Measurements from ENCODE around the gene ARHGAP45.

Gene ARHGAP45

DNA sequence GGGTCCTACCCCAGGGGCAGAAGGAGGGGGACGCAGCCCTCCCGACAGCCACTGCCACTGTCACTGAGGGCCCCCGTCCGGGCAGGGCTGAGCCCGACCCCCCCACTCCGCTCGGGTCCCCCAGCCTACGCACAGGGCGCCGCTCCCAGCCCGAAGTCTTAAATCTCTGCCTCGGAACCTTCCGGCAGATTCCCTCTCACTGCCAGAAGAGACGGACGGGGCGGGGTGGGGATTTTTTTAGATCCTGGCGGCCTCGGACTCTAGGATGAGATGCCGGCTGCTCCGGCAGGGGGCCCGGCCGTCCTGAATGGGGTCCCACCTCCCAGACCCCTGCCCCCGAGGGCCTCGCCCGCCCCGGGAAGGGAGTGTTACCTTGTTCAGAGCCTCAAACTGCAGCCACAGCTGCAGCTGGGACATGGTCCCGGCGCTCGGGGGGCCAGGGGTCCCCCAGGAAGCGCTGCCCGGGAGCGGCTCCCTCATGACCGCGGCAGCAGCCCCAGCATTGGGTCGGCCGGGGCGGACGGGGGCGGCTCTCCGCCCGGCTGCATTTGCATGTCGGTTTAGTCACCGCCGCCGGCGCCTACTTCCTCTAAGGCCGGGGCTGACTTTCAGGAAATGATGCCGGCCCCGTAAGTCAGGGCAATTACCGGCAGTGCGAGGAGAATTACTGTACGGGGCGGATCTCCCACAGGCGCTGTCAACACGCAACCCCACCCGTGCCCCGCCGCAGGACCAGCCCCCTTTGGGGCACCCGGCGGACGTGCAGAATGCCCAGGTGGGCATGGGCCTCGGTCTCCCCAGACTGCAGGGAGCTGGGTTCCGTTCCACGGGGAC, 65.0 kb downstream of the ARHGAP45 start:
- H3K4me3 ChIP-seq (ENCODE audit: low read length): peak overlapping the region; percentile 70; the same call in 1 of the 2 replicates
- no peak for TF ChIP-seq ZNF274 (IDR thresholded peaks at IDR 0.05; ENCODE audit: low read depth, low read length)

DNA sequence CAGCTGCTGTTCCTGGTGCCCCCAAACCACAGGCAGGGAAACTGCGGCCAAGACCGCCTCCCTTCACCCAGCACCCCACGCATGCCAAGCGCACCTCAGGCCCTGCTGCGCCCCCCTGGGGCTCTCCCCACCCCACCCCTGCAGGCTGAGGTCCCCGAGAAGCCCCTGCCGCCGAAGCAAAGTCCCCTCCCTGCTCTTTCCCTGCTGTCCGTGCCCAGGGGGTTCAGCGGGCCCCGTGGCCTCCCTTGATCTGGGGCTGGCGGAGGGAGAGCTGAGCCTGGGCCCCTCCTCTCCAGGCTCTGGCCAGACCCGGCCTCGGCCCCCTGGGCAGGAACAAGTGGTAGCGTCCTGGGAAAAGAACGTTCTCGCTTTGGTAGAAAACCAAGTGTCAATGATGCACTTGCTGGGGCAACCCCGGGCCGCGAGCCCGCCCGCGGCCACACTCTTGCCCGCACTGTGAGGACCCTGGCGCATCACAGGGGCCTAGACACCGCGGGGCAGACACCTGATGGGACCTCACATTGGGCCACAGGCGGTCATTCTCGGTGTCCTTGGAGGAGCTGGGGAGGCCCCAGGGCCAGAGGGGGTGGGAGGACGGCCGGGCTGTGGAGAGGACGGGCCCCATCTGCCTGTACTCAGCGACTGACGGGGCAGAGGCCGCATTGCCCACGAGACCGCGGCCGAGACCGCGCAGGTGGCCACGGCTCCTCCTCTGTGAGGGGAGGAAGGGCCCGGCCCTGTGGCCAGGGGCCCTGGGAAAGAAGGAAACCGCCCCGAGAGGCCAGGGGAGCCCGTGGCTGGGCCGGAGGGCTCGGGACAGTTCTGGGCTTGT, 65.8 kb downstream of the ARHGAP45 start:
- peak overlapping the region; percentile 70; the same call in 1 of the 2 replicates for H3K4me3 ChIP-seq (ENCODE audit: low read length)
- TF ChIP-seq ZNF274 (IDR thresholded peaks at IDR 0.05; ENCODE audit: low read depth, low read length): no peak

DNA sequence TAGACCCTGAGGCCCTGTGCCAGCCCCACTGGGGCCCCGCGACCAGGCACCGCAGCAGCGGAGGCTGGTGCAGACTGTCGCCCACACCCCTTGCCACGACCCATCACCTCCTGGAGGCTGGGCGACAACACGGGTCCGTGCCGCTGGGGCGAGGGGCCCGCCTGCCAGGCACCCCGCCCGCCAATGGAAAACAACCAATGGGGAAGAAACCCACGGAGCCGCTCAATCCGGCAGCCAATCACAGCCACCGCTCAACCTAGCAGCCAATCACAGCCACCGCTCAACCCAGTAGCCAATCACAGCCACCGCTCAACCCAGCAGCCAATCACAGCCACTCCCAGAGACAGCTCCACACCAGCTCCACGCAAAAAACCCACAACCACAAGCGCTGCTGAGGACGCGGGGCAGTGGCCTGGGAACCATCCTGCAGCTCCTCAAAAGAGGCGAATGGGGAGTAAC, 66.5 kb downstream of the ARHGAP45 start:
- H3K4me3 ChIP-seq (ENCODE audit: low read length): no peak overlapping the region
- TF ChIP-seq ZNF274 (IDR thresholded peaks at IDR 0.05; ENCODE audit: low read depth, low read length): no peak

DNA sequence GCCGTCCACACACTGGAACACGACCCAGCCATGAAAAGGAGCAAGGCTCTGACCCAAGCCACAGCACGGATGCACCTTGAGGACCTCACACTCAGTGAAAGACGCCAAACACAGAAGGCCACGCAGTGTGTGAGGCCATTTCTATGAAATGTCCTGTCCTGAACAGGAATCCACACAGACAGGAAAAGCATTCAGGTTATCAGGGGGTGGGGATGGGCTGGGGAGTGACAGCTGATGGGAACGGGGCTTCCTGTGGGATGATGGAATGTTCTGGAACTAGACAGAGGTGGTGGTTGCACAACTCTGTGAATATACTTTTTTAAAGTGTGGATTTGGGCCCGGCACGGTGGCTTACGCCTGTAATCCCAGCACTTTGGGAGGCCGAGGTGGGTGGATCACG, 67.5 kb downstream of the ARHGAP45 start:
- no peak overlapping the region for H3K4me3 ChIP-seq (ENCODE audit: low read length)
- no peak for TF ChIP-seq ZNF274 (IDR thresholded peaks at IDR 0.05; ENCODE audit: low read depth, low read length)

DNA sequence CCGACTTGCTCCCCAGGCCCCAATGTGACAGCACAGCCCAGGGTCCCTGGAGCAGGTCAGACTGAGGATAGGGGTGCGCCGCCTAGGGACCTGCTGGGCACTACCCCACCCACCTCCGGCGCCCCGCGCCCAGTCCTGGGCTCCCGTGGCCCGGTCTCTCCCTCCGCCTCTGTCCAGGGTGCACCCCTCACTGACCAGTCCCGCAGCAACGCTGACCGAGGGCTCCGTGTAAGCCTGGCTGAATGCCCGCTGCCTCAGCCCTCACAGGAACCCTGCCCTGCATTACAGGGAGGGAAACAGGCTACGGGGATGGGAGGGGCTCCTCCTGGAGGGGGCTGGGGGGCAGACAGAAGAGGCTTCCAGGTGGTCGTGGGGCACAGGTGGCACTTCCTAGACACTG, 68.5 kb downstream of the ARHGAP45 start:
- no peak for TF ChIP-seq ZNF274 (IDR thresholded peaks at IDR 0.05; ENCODE audit: low read depth, low read length)
- H3K4me3 ChIP-seq (ENCODE audit: low read length): no peak overlapping the region

DNA sequence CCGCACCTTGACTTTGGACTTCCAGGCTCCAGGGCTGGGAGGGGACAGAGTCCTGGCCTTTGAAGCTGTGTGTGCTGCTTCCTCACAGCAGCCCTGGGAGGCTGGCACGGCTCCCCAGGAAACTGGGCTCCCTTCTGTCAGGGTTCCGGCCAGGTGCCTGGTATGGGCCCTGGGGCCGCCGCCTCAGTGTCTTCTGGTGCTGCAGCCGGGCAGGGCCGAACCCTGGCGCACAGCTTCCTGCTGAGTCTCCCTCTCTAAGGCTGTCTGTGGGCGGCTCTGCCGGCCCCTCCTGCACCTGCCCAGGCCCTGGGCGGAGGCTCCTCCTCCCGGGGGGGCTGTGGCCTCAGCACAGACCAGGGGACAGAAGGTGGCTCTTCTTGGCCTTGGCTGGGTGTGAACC, 69.2 kb downstream of the ARHGAP45 start:
- TF ChIP-seq ZNF274 (IDR thresholded peaks at IDR 0.05; ENCODE audit: low read depth, low read length): no peak
- H3K4me3 ChIP-seq (ENCODE audit: low read length): no peak overlapping the region

All from GM08714 (cell line).